ENCODE measurements around the gene HDAC8. TPM values are rescaled to one million over a fixed set of nuclear protein-coding genes. Genes with fewer than 3 reads are reported as not detected.
"Not testable (repeated sequence)": the region's sequence is repeated elsewhere in the genome, so short reads cannot be mapped to it uniquely, and the experiment has no call there.

HDAC8 gene
- total RNA-seq, 6 experiments from 2014 or later, result 12.6 to 19.4 (median 17.0) TPM

DNA sequence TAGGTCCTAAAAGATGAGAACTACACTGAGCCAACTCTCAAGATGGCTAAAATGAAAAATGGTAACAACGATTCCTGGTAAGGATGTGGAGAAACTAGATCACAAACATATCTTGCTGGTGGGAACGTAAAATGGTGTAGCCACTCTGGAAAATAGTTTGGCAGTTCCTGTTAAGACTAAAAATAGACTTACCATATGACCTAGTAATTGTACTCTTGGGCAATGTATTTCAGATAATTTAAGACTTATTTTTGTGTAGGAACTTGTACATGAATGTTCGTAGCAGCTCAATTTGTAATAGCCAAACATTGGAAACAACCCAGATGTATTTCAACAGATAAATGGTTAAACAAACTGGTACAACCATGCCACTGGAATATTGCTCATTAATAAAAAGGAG, 106.2 kb downstream of the HDAC8 start:
- peaks cover 0 to 1% (median 0%) of the 10 kb centered on the region in 4 donors for H3K36me3 ChIP-seq
- H3K4me1 ChIP-seq, result no peaks in the 10 kb centered on the region
- 41% methylated on average over 3 of the region's 3 CpGs for WGBS (ENCODE audit: insufficient coverage, low coverage, low lambda C conversion rate, missing lambda C conversion rate)
- DNase-seq (no peak), ATAC-seq (no peak)
- intact Hi-C loops (cut with DNase I), result no loop called here
- no peak overlapping the region for H3K27ac ChIP-seq
- no peak for TF ChIP-seq POLR2A (IDR thresholded peaks at IDR 0.05)
- TF ChIP-seq, protein P1, sequence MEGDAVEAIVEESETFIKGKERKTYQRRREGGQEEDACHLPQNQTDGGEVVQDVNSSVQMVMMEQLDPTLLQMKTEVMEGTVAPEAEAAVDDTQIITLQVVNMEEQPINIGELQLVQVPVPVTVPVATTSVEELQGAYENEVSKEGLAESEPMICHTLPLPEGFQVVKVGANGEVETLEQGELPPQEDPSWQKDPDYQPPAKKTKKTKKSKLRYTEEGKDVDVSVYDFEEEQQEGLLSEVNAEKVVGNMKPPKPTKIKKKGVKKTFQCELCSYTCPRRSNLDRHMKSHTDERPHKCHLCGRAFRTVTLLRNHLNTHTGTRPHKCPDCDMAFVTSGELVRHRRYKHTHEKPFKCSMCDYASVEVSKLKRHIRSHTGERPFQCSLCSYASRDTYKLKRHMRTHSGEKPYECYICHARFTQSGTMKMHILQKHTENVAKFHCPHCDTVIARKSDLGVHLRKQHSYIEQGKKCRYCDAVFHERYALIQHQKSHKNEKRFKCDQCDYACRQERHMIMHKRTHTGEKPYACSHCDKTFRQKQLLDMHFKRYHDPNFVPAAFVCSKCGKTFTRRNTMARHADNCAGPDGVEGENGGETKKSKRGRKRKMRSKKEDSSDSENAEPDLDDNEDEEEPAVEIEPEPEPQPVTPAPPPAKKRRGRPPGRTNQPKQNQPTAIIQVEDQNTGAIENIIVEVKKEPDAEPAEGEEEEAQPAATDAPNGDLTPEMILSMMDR (IDR thresholded peaks at IDR 0.05), result no peak
- no peaks in the 10 kb centered on the region for H3K9me3 ChIP-seq
- no peak overlapping the region for H3K4me3 ChIP-seq
- no peaks in the 10 kb centered on the region for H3K27me3 ChIP-seq

DNA sequence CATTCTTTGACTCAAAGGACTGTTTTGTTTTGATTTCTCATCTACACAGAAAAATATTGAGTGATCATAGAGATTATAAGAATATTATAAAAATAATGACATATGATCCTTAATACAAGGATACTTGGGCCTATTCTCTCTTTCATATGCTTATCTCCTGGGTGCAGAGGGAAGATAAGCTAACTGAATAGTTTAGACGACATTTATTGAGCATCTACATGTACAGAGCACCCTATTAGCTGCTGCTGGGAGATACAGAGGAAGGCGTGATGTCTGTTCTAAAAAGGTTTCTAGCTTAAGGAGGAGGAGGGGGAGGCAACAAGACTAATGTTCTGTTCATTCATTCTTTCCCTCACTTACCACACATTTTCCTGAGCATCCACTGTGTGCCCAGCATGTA, 106.8 kb downstream of the HDAC8 start:
- intact Hi-C loops (cut with DNase I), result no loop called here
- Histone ChIP-seq H3K4me1 (no peaks in the 10 kb centered on the region), H3K9me3 (no peaks in the 10 kb centered on the region), H3K27me3 (no peaks in the 10 kb centered on the region), H3K4me3 (no peak overlapping the region), H3K27ac (no peak overlapping the region), H3K36me3 (peaks cover 0 to 7% (median 0%) of the 10 kb centered on the region in 4 donors)
- ATAC-seq (no peak), DNase-seq (no peak)
- WGBS (ENCODE audit: insufficient coverage, low coverage, low lambda C conversion rate, missing lambda C conversion rate), result 55% methylated on average over 2 of the region's 2 CpGs
- TF ChIP-seq, protein P1 (IDR thresholded peaks at IDR 0.05), result no peak
- TF ChIP-seq POLR2A (IDR thresholded peaks at IDR 0.05), result no peak

DNA sequence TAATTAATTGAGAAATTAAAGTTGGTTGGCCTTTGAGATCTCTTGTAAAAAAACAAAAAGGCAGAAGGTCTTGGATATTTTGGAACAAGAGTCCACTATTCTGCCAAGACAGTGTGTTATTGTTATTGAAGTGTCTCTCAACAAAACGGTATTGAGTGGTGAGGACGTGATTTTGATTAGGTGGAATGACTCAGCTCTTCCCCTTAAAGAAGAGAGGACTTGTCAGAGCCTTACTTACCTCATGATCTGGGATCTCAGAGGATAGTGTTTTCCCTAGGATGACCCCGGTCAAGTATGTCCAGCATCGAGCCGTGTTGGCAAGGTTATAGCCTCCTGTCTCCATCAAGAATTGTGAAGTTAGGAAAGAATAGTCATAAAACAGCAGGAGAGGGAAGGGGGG, 110.9 kb downstream of the HDAC8 start:
- ATAC-seq, result no peak
- Histone ChIP-seq H3K9me3 (no peaks in the 10 kb centered on the region), H3K4me1 (no peaks in the 10 kb centered on the region), H3K4me3 (no peak overlapping the region), H3K36me3 (peaks cover 0 to 11% (median 0%) of the 10 kb centered on the region in 4 donors), H3K27me3 (no peaks in the 10 kb centered on the region), H3K27ac (no peak overlapping the region)
- DNase-seq, result no peak
- TF ChIP-seq, protein P1 (IDR thresholded peaks at IDR 0.05), result no peak
- WGBS (ENCODE audit: insufficient coverage, low coverage, low lambda C conversion rate, missing lambda C conversion rate), result 47% methylated on average over 5 of the region's 5 CpGs
- intact Hi-C loops (cut with DNase I), result no loop called here

DNA sequence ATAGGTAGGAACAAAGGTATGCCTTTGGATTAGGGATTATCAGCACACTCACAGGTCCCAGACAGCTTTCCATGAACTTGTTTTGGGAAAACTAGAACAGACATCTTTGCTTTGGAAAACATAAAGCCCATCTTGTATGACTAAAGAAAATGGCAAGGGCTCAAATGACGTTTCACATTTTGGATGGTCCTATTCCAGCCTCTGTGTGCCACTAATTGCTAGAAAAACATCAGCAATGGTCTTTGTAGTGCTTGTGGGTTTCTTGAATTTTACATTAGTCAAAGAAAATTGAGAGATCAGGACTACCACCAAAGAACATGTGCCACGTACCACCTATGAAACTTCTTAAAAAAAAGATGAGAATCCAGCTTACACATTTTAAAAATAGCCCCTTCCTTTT, 111.4 kb downstream of the HDAC8 start:
- DNase-seq (no peak), ATAC-seq (no peak)
- Histone ChIP-seq H3K27ac (no peak overlapping the region), H3K4me3 (no peak overlapping the region), H3K36me3 (peaks cover 0 to 11% (median 0%) of the 10 kb centered on the region in 4 donors), H3K27me3 (no peaks in the 10 kb centered on the region), H3K9me3 (no peaks in the 10 kb centered on the region), H3K4me1 (no peaks in the 10 kb centered on the region)
- TF ChIP-seq, protein P1 (IDR thresholded peaks at IDR 0.05), result no peak
- TF ChIP-seq POLR2A (IDR thresholded peaks at IDR 0.05), result no peak
- WGBS (ENCODE audit: insufficient coverage, low coverage, low lambda C conversion rate, missing lambda C conversion rate), result 64% methylated on average over 2 of the region's 2 CpGs
- intact Hi-C loops (cut with DNase I), result no loop called here

DNA sequence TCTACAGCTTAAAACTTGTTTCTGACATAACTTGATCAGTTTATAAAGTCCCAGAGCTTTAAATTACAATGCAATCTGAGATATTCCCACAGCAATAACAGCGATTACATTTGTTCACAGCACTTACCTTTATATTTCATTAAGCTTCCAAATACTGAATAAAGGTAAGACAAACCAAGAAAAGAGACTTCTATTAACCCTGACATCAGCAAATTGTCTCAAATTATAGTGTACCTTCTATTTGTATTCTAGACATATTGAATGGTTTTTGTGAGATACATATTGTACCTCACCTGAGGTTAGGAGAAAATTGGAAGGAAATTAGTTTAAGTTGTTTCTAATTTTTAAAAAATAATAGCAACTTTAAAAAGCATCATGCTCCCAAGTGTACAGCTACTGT, 111.9 kb downstream of the HDAC8 start:
- Histone ChIP-seq H3K4me3 (no peak overlapping the region), H3K27me3 (peaks cover 0 to 4% of the 10 kb centered on the region in 2 donors), H3K4me1 (no peaks in the 10 kb centered on the region), H3K27ac (no peak overlapping the region), H3K9me3 (no peaks in the 10 kb centered on the region), H3K36me3 (peaks cover 0 to 11% (median 0%) of the 10 kb centered on the region in 4 donors)
- ATAC-seq (no peak), DNase-seq (no peak)
- TF ChIP-seq POLR2A (IDR thresholded peaks at IDR 0.05), result no peak
- TF ChIP-seq, protein P1 (IDR thresholded peaks at IDR 0.05), result no peak
- intact Hi-C loops (cut with DNase I), result no loop called here
- WGBS (ENCODE audit: insufficient coverage, low coverage, low lambda C conversion rate, missing lambda C conversion rate), result 80% methylated on average over 1 of the region's 1 CpG

DNA sequence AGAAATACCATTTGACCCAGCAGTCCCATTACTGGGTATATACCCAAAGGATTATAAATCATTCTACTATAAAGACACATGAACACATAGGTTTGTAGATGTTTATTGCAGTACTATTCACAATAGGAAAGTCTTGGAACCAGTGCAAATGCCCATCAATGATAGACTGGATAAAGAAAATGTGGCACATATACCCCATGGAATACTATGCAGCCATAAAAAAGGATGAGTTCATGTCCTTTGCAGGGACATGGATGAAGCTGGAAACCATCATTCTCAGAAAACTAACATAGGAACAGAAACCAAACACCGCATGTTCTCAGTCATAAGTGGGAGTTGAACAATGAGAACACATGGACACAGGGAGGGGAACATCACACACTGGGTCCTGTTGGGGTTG, 123.6 kb downstream of the HDAC8 start:
- H3K36me3 ChIP-seq; H3K27ac ChIP-seq; DNase-seq; H3K27me3 ChIP-seq; H3K4me3 ChIP-seq; H3K4me1 ChIP-seq; intact Hi-C loops (cut with DNase I); ATAC-seq; H3K9me3 ChIP-seq: not testable (repeated sequence)
- WGBS (ENCODE audit: insufficient coverage, low coverage, low lambda C conversion rate, missing lambda C conversion rate), result 85% methylated on average over 1 of the region's 1 CpG

DNA sequence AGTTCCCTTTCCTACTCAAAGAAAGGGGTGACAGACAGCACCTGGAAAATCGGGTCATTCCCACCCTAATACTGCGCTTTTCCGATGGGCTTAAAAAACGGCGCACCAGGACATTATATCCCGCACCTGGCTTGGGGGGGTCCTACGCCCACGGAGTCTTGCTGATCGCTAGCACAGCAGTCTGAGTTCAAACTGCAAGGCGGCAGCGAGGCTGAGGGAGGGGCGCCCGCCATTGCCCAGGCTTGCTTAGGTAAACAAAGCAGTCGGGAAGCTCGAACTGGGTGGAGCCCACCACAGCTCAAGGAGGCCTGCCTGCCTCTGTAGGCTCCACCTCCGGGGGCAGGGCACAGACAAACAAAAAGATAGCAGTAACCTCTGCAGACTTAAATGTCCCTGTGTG, 131.9 kb downstream of the HDAC8 start:
- H3K9me3 ChIP-seq; ATAC-seq; H3K27ac ChIP-seq; DNase-seq; H3K36me3 ChIP-seq; intact Hi-C loops (cut with DNase I); H3K4me1 ChIP-seq; H3K27me3 ChIP-seq; H3K4me3 ChIP-seq: not testable (repeated sequence)
- WGBS (ENCODE audit: insufficient coverage, low coverage, low lambda C conversion rate, missing lambda C conversion rate), result 91% methylated on average over 4 of the region's 16 CpGs
